NCI-H345 (cell line): ENCODE measurements around the gene CACNB2.
"Not testable (repeated sequence)": the region's sequence is repeated elsewhere in the genome, so short reads cannot be mapped to it uniquely, and the experiment has no call there.

Source experiments
- DNase-seq: peaks from one replicate; lab custom pipeline; 2025; lab: John Stamatoyannopoulos, UW

The CACNB2 gene

DNA sequence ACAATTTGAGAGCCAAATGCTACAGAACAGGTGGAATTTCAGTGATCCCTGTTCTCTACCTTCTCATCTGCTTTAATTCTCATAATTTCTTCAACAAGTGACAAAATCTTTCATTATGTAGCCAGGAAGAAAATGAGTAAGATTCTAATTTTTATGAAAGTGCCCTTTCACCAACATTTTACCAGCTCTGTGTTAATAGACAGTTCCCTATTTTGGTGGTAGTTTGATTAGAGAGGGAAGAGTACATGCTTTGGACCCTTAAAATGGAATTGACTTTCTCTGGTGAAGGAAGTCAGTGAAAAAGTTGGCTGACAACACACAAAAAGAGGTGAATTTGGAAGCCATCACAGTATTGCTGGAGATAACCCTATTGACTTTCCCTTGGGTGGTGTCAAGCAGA, 61.7 kb downstream of the CACNB2 start:
- no peak for DNase-seq

DNA sequence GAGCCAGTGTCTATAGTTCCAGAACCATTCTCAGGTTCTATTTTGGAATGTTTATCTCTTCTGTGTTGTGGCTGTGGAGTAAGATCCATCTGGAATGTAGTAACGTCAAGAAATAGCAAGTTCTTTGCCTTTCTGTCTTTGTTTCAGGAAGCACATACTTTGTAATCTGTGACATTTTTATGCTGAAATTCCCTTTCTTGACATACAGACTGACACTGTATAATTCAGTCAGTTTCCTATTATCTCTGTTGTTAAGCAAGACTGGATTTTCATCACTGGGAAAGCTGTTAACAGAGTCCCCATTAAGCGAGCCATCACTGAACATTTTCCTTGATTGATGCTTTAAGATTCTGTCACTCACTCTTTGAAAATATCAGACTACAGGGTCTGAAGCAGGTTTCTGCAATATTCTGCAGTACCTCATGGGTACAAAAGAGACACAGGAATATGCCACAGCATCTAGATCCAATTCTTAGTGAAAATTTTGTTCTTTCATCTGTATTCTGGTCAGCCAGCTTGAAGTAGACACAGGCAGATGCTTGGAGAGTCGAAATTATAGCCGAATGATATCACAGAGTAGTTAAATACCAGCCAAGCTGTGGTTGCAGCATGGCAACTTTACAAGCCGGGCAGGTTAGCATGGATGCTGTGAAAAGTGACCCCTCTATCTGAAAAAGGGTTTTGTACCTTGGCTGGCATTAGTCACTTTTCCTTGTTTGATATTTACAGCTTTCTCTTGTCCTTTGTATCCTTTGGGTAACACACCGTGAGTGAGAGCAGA, 62.6 kb downstream of the CACNB2 start:
- no peak for DNase-seq

DNA sequence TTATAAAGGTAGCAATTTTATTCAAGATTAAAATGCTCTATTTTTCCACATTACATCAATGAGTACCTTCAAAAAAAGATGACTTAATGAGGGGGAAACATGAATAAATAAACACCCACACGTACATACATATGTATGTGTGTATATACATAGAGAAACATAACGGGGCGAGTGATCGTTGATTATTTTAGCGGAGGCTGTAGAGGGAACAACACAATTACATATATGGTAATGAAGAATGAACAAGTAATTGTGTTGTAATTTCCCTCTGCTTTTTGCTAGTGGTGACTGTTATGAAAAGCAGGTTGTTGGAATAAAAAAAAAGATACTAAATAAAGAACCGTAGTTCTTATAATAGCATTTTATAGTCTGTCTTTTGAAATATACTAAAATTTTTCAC, 63.2 kb downstream of the CACNB2 start:
- no peak for DNase-seq

DNA sequence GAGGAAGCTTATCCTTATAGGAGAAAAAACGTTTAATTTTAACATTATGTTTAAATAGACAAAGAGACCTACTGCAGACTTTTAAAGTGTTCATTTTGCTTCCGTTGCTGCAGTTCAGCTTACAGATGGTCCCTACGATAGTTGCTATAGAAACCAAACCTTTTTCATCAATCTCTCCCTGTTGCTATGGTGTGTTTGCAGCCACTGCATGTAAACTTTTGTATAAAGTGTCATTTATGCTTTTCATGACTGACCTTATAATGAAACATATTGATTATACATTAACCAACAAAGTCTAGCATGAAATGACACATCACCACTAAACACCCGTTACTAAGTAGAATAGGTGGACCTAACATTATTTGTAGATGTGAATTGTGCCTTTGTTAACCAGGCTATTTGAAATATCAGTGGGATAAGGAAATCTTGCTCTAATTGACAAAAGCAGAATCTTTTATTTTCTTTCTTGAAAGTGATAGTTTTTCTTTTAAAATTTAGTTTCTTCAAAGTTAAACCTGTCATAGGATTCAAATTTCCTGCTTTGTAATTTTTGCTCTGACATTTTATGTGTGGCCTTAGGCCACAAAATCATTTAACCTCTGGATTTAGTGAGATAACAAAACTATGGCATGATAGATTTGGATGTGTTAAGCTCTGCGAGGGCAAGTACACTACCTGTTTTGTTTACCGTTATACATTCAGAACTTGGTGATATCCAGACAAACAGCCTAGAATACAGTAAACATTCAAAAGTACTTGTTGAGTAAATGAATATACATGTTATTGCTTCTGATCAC, 64.0 kb downstream of the CACNB2 start:
- DNase-seq, result no peak

DNA sequence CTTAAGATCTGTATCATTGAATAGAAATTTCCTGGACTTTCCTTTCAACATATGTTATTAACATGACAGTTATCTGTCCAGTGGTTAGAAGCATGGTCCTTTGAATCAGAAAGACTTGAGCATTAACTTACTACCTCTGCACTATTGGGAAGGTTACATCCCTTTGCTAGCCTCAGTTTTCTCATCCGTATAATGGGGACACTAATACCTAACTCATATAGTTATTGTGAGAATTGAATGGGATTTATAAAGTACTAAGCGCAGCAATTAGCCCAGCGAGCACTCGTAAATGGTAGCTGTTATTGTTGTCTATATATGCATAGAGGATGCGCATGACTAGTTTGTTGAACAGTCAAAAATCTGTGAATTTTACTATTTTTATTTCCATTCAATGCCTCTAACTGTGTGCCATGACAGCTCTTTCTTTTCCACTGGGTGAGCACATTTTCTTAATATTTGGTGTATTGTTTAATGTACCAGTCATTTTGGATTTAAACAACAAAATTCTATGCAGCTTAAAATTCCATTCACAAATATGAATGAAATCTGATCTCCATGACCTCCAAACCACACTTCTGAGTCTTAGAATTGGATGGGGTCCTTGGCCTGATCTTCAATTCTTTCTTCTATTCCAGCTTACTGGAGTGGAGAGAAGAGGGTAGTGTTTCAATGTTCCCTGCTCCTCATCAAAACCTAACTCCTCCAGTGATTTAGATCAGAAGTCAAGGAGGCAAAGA, 65.0 kb downstream of the CACNB2 start:
- DNase-seq, result no peak

DNA sequence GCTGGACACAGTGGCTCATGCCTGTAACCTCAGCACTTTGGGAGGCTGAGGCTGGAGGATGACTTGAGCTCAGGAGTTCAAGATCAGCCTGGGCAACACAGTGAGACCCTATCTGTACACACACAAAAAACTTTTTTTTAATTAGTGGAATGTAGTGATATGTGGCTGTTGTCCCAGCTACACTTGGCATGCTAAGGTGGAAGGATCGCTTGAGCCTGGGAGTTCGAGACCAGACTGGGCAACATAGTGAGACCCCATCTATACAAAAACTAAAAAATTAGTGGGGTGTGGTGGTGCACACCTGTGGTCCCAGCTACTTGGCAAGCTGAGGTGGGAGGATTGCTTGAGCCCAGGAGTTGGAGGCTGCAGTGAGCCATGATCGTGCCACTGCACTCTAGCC, 68.0 kb downstream of the CACNB2 start:
- not testable (repeated sequence) for DNase-seq

DNA sequence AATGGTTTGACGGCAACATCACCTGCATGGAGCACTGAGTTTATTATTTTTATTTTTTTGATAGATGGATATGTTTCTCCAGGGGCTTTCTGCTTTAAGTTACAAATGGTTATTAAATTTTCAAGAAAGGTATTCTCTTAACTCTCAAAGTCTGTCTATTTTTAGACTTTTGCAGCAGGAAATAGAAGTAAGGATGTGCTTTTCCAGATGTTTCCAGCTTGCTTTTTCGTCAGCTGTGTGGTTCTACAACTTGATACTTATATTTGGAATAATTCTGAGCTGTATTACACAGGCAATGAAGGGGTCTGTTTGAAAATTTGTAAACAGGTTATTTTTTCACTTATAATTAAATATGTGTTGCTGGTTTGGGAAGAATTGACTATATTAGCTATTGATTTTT, 69.0 kb downstream of the CACNB2 start:
- no peak for DNase-seq

DNA sequence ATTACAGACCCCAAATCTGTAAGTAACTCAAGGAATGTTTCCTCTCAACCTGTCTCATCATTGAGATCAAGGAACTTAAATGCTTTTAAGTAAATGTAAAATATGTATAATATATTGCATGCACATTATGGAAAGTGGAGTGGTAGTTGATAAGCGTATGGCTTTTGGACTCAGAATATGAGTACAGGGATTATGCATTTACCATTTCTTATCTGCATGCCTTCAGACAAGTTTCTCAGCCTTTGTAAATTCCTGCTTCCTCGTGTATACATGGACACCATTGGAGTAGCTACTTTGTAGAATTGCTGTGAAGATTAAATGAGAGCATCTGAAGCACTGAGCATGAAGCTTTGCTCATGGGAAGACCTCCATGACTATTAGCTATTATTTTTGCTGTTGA, 70.5 kb downstream of the CACNB2 start:
- DNase-seq, result no peak

DNA sequence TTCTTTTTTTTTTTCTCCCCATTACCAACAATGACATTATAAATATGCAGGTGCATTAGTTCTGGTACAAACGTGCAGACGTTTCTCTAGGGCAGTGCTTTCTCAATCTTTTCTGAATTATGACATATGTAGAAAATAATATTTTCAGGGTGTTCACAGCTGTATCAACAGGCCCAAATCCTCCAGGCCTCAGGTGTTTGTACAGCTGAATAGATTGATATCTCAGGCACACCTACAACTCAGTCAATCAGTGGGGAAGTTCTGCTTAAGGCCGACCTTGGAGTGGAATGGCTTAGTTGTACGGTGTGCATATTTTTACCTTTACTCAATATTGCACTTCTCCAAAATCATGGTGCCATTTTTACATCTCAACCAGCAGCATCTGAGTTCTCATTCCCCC, 71.6 kb downstream of the CACNB2 start:
- DNase-seq, result no peak

DNA sequence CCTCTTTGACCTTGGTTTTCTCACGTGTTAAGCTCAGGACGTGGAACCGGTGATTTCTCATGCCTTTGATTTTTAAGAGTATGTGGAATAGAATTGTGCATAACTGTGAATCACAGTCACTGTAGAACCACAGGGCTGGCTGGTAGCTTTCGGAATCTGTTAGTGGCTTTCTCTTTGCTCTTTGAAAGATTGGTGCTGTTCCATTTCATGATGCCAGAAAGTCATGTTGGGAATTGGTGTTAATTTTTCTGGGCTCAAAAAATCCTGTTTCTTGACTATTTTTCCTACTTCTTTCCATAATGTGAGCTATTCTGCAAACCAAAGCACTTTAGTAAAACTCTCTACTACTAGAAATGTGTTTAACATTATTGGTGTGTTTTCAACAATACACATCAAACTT, 73.0 kb downstream of the CACNB2 start:
- no peak for DNase-seq

DNA sequence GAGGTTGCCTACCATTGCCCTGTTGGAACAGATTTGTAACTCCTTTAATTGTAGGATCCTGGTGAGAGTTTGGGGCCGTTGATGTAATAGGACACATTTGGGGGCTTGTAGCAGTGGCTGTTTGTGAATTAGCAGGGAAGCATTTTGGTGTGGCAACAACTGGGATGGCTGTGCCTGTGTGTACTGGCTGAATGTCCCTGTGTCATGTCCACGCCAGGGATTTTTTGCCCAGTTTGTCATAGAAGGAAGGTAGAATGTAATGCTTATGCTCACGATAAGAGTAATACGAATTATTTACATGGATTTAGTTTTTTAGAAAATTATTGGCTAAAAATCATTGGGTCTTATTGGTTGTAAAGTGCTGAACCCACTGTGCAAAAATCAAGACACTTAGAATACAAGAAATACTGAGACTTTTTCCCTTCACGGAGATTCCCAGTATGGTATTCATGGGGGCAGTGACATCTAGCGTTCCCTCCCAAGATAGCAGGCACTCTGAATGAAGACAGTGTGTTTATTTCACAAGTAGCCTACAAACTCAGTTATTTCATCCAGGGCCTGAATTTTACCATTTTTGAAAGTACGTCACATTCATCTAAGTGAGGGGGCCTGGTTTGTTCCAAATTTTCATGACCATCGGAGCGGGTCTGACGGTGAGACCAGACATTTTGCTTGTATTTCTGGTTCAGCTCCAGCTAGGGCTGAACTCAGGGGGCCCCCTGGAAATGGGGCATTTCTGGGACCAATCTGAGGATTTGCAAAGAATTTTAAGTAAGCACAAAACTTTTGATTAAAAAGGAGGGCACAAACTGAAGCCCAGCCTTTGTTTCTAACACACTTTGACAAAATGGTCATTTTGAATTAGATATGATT, 74.7 kb downstream of the CACNB2 start:
- DNase-seq, result no peak

DNA sequence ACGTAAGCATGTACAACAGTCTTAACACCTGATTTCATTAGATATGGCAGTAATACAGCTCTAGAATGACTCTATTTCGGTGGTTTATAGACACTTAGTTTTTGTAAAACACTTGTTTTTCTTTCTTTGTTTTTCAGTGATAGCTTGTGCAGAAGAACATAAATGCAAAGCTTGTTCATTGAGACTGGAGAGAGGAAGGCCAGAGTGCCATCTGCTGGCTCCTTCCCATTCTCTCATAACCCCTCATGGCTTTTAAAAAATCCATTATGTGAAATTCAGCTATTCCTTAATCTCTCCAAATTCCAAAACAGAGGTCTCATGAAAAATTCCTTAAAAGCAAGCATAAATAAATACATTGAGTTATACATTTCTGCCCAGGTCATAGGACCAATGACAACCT, 76.3 kb downstream of the CACNB2 start:
- no peak for DNase-seq

DNA sequence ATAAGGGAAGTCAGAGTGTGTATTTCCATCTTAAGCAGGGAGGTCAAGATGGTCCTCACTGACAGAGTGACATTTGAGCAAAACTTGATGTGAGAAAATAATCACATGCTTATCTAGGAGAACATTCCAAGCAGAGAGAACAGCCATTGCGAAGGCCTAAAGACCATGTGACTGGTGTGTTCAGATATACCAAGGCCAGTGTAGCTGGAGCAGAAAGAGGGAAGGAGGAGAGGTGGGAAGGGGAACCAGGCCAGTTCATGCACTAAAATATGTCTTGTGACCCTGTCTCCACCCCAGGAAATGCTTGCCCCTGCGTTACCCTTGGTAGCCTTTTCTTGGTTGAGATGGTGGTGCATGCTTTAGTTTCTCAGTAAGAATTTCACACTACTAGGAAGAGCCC, 77.4 kb downstream of the CACNB2 start:
- no peak for DNase-seq

DNA sequence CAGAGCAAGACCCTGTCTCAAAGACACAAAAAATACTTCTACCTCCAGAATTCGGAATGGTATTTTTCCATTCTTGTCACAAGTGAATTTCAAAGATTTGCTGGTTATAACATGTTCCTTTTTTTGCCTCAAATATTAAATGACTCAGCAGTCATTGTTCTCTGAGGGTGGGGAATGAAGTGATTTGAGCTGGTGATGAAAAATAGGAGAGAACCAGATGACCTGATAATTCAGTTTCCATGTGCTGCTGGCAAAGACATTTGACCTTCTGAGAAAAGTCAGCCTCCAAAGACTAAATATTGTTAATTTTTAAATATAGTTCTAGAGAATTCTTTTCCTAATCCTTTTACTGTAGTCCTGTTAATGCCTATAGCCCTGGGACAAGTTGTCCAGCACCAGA, 78.9 kb downstream of the CACNB2 start:
- DNase-seq, result no peak

DNA sequence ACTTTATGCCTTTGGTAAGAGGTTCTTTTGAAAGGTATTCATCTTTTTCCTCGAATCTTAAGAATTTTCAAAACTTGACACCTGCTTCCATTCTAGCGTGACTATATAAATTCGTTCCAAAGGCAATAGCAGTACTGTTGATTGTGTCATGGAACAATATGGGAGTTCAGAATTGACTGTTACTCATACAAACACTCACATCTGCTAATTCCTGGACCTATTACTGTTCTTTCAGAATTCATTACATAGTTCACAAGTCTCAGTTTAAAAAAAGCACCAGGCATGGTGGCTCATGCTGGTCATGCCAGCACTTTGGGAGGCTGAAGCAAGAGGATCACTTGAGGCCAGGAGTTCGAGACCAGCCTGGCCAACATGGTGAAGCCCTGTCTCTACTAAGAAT, 80.9 kb downstream of the CACNB2 start:
- DNase-seq, result no peak

DNA sequence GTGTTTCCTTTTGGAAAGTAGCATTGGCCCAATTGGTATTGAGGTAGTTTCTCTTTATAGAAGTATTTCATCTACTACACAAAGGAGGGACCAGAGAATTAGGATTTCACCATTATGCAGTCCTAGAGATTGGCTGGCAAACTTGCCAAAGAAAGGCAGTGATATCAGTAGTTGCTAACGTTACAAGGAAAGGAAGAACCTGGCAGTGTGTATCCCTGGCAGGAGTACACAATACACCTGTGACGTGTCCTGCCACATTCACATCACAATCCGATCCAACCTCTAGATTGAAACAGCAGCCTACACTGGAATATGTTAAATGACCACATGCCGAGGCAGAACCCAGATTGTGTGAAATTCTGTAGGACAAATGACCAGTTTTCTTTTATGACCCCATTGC, 81.7 kb downstream of the CACNB2 start:
- DNase-seq, result no peak

DNA sequence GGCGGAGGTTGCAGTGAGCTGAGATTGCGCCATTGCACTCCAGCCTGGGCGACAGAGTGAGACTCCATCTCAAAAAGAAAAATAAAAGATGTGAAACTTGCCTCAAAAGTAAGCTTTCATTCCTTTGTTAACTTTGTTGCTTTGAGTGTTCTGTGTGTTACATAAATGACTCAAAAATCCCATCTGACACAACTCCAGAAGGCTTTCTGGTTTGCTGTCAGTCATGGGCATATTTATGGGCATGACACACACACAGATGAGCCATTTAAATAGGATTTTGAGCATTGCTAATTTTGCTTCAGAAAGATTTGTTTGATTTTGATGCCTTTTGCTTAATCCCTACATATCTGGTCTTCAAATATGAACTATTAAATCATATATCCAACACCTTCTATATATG, 82.6 kb downstream of the CACNB2 start:
- DNase-seq, result no peak

DNA sequence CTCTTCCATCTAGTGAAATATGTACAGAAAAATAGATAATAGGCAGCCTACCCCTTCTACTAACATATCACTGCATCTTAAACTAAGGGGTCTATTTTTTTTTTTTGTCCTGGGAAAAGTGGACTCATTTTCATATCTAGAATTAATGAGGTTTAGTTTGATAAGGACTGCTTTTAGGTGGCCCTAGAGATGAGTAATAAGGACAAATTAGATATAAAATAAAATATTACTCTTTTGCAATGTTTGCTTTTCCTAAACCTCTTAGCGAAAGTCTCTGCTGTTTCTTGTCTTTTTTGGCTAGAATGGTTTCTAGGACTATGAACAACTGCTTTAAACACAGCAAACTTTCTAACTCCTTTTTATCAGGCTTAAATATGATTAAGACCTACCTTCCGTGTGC, 83.7 kb downstream of the CACNB2 start:
- DNase-seq, result no peak

DNA sequence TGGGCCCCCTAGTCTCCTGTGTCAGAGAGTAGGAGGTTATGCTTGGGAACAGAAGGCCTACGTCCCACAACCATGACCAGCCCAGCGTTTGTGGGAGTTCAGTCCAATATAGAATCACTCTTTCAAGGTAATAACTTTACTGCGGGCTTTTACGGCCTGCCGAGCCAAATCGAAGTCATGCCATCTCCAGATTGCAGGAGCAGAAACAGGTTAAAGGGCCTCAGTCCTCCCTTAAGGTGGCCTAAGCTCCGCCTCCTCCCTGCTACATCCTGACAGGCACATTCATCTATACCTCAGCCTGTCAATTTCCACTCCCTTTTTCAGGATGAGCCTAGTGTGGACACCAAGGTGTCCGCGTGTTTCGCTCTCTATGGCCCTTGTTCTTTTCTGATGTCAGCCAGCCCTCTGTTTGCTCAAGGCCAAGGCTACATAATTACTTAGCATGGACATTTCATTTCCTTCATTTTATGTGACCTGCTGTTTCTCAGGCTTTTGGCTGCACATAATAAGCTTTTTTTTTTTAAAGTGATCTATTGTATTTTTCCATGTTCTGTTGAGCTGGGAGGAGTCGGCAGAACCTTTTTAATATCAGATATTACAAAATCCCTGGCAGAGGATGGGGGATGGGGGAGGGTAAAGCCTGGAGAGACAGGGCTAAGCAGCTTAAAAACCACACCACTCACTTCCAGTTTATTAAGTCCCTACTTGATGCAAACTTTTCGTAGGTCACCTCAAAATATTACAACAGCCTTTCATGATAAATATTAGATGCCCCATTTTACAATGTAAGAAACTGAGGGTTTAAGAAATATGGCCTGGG, 84.6 kb downstream of the CACNB2 start:
- no peak for DNase-seq

DNA sequence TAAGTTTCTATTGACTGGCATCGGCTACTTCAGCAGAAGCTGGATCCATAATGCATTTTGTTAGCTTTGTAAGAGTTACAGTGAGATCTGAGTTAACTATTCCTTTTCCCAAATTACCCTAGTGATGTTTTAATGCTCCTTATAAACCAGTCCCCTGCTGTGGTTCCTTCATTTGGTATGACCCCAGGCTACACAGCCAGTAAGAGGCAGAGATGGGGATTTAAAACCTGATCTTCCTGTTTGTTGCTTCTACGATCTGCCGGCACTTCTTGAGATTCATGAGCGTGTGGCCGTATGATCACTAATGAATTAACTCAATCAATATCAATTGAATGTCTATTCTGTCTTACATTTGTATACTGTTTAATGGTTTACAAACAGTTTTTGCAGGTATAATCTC, 86.1 kb downstream of the CACNB2 start:
- DNase-seq, result no peak

DNA sequence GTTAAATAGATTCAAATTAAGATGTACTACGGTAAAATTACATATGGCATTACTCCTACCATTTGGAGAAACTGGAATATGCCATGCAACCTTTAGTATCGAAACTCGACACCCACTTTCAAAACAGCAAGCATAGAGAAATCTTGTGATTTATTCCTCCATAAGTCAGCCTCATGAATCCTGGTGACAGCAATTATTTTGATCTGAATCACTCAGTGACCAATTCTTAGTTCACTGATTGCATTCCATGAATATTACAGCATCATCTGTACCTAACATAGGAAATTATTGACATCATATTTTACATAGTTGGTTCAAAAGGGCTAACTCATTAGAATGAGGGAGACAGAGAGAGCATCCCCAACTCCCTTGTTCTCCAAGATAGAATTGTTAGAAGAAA, 89.6 kb downstream of the CACNB2 start:
- DNase-seq, result no peak
